HG03175 (cell line): ENCODE data around the gene NARS2.
"Not testable (repeated sequence)": the region's sequence is repeated elsewhere in the genome, so short reads cannot be mapped to it uniquely, and the experiment has no call there.

Experiments used
- ATAC-seq: cut with Tn5 transposase; IDR thresholded peaks from one replicate; pipeline ENCODE4 v1.9.1; 2021; ENCODE audit warnings: mild to moderate bottlenecking, moderate library complexity; ENCODE audit not compliant: unreplicated experiment

NARS2 gene

DNA sequence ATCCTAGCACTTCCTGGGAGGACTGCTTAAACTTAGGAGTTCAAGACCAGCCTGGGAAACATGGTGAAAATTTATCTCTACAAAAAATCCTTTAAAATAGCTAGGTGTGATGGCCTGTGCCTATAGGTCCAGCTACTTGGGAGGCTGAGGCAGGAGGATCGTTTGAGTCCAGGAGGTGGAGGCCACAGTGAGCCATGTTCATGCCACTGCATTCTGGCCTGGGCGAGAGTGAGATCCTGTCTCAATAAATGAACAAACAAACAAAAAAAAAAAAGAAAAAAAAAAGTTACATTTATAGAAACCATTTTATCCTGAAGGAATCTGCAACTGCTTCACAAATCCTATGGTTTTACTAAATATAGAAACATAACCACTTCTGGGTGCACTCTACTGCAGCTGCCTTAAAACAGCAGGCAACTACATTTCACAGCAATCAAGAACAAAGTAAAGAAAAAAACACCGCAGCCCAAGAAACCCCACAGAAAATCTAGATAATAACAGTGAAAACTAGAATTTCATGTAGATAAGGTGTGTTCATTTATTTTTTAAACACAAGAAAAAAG, 81.2 kb downstream of the NARS2 start:
- ATAC-seq: no peak

DNA sequence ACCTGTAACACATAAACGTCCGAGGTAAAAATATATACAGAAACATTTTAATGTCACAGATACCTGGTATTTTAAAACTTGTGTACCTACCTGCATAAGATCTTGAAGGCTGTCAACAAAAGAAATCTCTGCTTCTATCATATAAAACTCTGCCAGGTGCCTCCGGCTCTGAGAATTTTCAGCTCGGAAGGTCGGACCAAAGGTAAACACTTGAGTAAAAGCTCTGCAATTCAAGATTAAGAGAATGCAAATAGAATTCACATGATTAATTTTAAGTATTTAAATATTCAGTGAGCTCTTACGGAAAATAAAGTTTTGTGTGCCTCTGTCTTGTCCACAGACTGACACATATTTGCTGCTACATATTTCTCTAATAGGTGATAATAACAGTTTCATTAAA, 81.7 kb downstream of the NARS2 start:
- ATAC-seq: no peak

DNA sequence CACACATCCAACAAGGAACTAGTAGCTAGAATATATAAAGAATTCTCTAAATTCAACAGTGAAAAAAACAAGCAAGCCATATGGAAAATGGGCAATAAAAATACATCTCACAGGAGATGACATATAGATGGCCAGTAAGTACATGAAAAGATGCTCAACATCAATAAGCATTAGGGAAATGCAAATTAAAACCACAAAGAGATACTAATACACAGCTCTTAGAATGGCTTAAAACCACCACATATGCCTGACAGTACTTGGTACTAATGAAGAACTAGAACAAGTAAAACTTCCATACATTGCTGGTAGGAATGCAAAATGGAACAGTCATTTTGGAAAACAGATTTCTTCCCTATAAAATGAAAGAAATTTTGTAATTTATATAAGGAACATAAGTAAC, 85.5 kb downstream of the NARS2 start:
- ATAC-seq: no peak

DNA sequence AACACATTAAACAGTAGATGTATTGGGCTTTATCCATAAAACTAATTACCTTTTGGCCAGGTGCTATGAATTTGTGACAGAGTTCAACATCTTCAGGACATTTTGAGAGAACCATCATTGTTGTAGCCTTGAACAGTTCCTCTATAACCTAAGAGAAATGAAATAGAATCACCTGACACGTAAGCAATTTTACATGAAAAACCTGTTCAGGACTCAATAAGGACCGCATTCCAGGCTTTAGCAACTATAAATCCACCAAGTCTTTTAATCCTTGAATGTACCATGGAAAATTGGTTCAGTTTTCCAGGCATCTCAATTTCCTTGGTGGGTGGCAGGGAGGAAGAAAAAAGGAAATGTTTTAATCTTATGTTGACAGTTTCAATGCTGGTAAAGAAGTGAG, 96.1 kb downstream of the NARS2 start:
- ATAC-seq: no peak

DNA sequence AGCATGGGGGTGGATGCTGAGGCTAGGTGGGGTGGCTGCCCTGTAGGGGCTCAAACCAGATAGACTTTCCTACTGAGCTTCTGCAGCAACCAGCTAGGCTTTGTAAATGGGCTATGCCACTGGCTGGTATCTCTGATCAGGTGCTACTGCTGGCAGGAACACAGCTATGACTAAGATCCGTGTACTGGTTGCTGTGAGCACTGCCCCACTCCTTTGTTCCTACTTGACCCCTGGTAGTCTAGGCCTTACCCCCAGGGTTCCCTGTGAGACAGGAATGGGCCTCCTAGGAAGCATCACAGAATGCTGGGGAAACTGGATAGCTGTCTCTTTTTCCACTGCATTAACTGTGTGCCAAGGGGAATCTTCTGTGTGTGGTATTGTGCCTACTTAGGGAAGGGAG, 98.6 kb downstream of the NARS2 start:
- no peak for ATAC-seq

DNA sequence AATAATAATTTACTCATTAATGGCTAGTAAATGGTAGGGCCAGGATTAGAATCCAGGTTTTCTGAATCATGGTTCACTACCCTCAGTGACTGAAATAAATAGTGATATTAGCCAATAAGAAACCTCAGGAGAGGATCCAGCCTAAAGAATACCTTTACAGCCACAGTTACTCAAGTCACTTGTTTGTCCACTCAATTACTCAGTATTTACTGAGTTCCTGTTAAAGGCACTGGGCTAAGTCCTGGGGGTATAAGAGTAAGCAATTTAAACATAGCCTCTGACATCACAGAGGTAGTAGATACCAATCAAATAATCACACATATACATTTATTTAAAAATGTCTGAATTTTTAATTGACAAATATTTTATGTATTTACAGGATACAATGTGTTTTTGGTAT, 100.2 kb downstream of the NARS2 start:
- no peak for ATAC-seq

DNA sequence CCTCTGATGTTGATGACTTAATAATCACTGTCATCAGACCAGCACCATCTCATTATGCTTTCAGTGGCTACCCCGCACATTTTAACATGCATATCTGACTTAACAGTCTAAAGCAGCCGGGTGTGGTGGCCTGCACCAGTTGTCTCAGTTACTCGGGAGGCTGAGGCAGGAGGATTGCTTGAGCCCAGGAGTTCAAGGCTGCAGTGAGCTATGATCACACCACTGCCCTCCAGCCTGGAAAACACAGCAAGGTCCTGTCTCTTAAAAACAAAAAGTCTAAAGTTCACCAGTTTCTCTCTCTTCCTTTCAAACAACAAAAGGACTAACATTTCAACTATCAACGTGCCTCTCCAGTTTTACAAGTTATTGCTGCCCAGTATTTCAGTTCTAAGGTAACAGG, 101.8 kb downstream of the NARS2 start:
- no peak for ATAC-seq

DNA sequence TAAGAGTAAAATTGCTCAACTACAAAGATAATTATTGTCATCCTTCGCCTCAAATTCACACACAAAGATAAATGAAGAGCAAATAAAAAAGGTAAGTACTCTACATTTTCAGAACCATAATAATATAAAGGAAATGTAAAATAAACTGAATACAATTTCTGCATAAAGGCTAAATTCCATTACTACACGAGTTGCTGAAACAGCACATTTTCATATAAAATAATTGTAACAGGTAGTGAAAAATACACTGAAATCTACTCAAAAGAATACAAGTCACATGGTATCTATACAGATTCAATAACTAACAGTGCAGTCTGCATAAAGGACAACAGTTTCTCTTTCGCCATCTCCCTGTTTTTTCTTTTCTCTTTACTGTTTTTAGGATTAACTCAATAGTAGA, 102.3 kb downstream of the NARS2 start:
- no peak for ATAC-seq

DNA sequence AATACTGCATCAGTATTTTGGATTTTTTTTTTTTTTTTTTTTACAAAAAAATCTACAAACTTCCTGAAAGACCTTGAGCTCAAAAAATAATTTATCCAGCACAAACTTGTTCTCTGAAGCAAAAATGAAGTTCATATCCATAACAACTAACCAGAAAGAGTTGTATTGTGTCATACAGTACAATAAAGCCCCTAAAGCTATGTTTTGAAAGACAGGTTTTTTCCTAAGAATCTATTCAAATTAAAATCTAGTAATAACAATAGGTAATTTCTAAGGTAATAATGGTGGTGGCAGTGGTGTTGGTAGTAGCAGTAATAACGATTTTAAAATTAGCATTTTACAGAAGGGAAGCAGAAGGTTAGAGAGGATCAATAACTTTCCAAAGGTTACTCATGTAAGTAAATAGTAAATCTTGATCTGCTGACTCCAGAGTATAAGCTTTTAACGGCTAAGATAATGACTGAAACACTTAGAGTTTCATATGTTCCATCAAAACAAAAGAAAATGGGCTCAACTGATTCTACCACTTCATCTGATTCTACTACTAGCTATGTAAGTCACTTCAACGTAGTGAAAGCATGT, 103.7 kb downstream of the NARS2 start:
- no peak for ATAC-seq

DNA sequence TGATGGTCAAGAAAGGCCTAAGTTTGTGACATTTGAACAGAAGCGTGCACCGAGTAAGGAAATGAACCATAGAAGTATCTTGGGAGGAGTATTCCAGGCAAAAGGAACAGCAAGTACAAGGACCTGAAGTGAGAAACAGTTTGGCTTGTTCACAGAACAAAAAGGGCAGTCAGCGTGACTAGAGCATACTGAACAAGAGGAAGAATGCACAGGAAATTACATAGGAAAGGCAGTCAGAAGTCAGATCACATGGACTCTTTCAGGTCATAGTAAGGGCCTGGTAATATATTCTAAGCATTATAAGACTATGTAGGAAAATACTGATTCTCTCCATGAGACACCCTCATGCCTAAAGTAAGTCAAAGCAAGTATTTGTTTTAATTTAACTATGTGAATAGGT, 104.8 kb downstream of the NARS2 start:
- no peak for ATAC-seq

DNA sequence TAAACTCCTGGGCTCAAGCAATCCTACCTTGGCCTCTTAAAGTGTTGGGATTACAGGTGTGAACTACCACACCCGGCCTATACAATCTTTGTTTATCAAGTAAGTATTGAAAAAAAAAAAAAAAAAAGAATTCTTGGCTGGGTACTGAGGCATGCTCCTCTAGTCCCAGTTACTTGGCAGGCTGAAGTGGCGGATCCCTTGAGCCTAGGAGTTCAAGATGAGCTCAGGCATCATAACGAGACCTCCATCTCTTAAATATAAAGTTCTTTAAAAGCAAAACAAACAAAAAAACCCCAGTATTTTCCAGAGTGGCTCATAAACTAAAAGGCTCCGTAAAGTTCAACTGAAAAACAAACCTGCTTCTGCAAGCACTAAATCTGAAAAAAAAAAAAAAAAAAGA, 106.7 kb downstream of the NARS2 start:
- no peak for ATAC-seq

DNA sequence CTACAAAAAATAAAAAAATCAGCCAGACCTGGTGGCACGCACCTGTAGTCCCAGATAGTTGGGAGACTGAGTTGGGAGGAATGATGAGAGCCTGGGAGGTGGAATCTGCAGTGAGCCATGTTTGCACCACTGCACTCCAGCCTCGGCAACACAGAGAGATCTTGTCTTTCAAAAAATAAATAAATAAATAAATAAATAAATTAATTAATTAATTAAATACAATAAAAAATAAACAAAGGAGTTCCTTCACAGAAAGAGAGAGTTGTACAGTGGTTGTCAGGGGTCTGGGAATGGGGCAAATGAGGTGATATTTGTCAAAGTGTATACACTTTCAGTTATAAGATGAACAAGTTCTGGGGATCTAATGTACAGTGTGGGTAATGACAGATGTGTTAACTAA, 107.3 kb downstream of the NARS2 start:
- no peak for ATAC-seq

DNA sequence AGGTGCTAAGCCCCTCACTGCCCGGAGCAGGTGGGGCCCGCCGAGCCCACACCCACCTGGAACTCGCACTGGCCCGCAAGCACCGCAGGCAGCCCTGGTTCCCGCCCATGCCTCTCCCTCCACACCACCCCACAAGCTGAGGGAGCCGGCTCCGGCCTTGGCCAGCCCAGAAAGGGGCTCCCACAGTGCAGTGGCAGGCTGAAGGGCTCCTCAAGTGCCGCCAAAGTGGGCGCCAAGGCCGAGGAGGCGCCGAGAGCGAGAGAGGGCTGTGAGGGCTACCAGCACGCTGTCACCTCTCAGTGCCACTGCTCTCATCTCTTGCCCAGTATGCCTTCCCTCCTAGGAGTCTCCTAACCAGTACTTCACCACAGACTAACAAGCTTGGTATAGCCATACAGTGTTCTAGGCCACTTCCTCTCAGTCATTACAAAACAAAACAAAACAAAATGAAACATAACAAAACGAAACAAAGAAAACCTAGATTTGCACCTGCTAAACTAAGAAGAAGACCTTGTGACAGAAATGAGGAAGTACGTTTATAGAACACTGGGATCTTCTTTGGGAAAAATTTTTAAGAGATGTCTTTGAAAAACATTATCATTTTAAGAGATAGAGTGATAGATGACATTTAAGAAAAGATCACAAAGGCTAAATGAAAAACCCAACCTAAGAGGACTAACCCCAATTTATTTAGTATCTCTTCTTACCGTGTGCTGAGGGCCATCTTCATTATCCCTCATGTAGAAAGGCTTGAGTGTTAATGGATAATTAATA, 109.3 kb downstream of the NARS2 start:
- peak; percentile 99 for ATAC-seq

DNA sequence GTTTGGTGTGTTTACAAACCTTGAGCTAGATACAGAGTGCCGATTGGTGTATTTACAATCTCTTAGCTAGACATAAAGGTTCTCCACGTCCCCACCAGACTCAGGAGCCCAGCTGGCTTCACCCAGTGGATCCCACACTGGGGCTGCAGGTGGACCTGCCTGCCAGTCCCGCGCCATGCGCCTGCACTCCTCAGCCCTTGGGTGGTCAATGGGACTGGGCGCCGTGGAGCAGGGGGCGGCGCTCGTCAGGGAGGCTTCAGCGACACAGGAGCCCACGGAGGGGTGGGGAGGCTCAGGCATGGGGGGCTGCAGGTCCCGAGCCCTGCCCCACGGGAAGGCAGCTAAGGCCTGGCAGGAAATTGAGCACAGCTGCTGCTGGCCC, 109.9 kb downstream of the NARS2 start:
- not testable (repeated sequence) for ATAC-seq

DNA sequence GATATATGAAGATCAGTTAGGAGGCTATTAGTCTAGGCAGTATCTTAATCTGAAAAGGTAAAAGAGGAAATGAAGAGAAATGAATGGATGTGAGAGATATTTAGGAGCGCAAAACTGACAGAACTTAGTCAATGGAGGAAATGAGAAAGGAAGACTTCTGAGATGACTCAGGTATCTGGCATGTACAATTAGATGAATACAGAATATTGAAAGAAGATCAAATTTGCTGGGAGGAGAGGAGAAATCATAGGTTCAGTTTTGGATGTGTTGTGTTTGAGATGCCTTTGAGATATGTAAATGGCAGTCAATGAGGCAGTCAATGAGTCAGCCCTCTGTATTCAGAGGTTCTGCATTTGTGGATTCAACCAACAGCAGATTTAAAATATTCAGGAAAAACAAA, 114.2 kb downstream of the NARS2 start:
- ATAC-seq: no peak

DNA sequence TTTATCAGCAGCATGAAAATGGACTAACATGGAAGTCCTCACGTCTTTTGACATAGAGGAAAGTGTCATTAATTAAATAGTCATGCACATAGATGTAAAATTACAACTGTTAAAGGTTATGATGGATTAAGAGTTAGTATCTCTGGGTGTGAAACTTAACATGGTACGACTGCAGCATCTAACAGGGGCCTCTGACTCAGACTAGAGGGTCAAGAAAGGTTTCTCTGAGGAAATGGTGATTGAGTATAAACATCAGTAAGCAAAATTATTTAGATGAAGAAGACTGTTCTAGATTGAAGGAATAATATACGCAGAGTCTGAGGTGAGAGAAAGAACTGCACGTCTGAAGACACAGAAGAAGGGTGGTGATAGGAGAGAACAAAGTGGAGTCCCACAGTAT, 114.9 kb downstream of the NARS2 start:
- ATAC-seq: no peak

DNA sequence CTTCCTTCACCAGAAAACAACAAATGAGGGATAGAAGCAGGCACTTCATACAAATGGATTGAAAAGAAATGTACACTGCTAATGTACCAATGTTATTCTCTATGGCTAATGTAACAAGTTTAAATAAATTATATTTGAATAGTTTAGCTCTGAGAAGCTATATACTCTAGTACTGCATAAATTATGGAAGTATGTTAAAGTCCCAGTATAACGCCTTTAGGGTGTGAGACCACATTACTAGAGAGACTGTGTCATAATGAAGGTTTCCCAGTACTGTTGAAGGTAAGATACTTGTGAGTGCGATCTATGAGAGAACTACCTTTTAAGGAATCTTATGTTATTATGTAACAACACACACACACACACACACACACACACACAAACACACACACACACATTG, 117.2 kb downstream of the NARS2 start:
- no peak for ATAC-seq

DNA sequence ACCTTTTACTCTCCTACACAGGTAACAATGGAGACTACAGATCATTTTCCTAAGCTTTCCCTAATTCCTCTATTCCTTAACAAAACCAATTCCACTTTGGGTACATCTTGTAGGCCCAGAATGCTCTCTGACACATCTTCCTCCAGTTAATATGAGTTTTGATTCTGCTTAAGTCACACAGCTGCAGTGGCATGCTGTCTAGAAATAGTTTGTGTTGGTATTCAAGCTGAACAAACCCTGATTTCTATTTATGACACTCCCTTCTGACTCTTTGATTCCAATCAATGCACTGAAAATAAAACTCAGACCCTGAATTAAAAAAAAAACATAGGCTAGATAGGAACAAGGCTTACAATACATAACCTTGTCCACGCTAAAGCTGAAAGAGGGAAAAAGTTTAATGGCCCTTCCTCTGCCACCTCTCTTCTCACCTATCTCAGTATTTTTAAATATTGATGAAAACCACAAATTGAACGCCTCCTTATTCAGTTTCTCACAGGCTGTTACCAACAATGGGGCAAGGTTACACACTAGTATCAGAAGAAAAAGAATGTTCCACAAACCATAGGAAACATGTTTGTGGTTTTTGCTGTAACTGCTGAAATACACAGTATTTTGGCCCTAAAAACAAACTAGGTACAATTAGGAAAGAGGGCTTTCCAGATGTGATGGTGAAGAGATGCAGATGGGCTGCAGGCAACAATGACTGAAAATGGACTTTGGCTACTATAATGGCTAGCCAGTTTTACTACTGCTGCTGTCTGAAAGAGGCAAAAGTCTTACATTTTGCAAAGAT, 121.3 kb downstream of the NARS2 start:
- ATAC-seq: no peak

DNA sequence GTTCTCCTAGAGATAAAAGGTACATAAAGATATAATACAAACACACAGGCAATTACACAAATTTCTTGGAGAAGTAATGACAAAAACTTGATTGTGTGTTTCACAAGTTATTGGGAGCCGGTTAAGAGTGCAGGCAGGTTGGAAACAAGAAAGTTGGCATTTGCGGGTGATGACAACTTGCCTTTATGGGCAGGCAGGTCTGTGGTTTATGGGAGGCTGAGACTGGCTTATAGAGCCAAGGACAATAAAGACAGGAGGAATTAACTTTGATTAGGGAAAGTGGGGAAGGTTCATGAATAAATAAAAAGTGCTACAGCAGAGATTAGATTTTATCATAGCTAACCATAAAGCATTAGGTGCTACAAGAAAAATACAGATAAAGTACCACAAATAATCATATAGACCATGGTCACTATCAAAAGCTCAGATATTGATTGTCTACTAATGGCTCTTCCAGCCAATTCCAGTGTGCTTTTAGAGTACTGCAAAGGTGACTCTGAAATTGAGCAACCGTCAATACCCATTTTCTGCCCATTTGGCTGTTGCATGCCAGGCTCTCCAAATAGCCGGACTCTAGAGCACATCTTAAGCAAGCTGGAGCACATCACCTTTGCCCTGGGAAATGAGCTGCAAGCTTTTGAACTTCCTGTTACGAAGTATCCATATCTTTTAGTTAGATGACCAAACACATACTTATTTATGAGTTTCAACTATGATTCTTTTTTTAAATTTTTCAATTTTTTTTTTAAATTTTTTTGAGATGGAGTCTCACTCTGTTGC, 123.1 kb downstream of the NARS2 start:
- no peak for ATAC-seq

DNA sequence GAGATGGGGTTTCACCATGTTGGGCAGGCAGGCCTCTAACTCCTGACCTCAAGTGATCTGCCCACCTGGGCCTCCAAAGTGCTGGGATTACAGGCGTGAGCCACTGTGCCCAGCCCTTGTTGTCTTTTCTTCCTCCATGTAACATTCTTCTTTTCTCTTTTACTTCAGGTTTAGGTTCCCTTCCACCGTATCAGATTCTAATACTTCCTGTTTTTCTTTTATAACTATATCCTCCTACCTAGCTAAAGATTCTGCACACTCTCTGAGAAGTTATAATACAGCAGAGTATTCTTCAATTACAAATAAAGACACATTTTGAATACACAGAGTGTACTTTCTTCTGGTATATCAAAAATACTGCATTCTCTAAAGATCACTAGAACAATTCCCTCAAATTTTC, 123.8 kb downstream of the NARS2 start:
- ATAC-seq: no peak

DNA sequence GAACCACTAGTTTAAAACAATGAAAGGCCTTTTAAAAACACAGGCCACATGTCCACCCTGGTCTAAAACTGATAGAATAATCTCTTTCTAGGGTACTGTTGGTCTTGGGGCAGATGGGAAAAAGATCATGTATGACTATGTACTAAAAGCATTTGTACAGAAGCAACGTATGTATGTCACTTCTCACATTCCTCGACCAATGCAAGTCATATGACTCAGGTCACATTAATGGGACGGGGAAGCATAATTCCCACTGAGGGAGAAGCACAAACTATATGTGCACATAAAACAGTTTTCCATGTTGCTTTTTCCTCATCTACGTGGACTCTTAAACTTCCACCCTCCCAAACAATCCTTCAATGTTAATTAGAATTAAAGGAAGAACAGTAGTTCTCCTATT, 124.8 kb downstream of the NARS2 start:
- no peak for ATAC-seq
